ENCODE results near the gene USP7.
A peak's percentile ranks its signal among the peaks of the same experiment; 100 is the strongest.
"Not testable (repeated sequence)": the region's sequence is repeated elsewhere in the genome, so short reads cannot be mapped to it uniquely, and the experiment has no call there.

The USP7 gene

DNA sequence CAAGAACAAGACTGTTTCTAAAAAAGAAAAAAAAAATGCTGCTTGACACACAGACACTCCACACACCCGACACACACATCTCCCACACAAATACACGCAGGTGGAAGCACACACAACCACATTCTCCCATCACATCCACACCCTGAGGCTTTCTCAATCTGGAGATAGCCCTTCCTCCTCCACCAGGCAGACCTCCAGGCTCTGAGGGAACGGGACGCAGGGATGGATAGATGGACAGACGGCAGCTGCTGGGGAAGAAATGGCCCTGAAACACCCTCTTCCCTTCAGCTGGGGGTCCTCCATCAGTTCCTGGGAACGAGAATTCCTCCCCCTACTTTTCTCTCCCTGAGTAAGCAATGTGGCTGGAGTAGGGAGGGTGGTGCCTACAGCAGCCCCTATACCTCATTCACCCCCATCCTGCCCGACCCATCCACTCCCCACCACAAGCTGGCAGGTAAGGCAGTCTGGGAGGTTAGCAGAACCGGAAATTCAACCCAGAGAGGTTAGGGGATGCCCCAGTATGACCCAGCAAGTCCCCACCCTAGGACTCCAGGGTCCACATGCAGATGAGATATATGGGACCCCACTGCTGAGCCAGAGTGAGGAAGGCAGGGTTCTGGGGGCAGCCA is 85.7 kb downstream of the USP7 start:
- H3K4me3 ChIP-seq (ENCODE audit: low read depth, low read length): no peak overlapping the region
- no peak for DNase-seq (ENCODE audit: low read depth)
- TF ChIP-seq, protein P1, sequence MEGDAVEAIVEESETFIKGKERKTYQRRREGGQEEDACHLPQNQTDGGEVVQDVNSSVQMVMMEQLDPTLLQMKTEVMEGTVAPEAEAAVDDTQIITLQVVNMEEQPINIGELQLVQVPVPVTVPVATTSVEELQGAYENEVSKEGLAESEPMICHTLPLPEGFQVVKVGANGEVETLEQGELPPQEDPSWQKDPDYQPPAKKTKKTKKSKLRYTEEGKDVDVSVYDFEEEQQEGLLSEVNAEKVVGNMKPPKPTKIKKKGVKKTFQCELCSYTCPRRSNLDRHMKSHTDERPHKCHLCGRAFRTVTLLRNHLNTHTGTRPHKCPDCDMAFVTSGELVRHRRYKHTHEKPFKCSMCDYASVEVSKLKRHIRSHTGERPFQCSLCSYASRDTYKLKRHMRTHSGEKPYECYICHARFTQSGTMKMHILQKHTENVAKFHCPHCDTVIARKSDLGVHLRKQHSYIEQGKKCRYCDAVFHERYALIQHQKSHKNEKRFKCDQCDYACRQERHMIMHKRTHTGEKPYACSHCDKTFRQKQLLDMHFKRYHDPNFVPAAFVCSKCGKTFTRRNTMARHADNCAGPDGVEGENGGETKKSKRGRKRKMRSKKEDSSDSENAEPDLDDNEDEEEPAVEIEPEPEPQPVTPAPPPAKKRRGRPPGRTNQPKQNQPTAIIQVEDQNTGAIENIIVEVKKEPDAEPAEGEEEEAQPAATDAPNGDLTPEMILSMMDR (conservative IDR thresholded peaks at IDR 0.05; ENCODE audit: low read depth, low read length): no peak

DNA sequence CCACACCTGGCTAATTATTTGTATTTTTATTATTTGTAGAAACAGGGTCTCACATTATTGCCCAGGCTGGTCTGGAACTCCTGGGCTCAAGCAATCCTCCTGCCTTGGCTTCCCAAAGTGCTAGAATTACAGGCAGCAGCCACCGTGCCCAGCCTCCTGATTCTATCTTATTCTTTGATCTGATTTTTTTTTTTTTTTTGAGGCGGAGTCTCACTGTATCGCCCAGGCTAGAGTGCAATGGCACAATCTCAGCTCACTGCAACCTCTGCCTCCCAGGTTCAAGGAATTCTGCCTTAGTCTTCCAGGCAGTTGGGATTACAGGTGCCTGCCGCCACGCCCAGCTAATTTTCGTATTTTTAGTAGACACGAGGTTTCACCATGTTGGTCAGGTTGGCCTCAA is 88.4 kb downstream of the USP7 start:
- H3K4me3 ChIP-seq (ENCODE audit: low read depth, low read length); DNase-seq (ENCODE audit: low read depth): not testable (repeated sequence)

DNA sequence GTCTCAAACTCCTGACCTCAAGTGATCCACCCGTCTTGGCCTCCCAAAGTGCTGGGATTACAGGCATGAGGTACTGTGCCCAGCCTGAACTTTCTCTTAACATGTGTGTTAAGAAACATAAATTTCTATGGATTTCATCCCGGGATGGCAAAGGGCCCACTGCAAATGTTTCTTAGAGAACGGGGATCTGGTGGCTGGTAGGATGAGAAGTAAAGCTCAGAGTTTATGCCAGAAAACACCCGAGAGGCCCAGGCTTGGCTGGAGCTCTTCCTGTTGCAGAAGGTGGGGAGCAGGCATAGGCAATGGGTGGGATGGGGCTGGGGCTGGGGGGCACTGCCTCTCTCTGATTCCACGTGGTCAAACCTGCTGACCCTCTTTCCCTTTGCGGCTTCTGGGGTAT is 89.3 kb downstream of the USP7 start:
- no peak overlapping the region for H3K4me3 ChIP-seq (ENCODE audit: low read depth, low read length)
- TF ChIP-seq, protein P1 (conservative IDR thresholded peaks at IDR 0.05; ENCODE audit: low read depth, low read length): no peak
- no peak for DNase-seq (ENCODE audit: low read depth)

DNA sequence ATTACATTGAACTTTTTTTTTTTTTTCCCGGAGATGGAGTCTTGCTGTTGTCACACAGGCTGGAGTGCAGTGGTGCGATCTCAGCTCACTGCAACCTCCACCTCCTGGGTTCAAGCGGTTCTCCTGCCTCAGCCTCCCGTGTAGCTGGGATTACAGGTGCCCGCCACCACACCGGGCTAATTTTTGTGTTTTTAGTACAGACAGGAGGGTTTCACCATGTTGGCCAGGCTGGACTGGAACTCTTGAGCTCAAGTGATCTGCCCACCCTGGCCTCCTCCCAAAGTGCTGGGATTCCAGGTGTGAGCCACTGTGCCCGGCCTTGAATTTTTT is 89.9 kb downstream of the USP7 start:
- DNase-seq (ENCODE audit: low read depth); H3K4me3 ChIP-seq (ENCODE audit: low read depth, low read length): not testable (repeated sequence)

DNA sequence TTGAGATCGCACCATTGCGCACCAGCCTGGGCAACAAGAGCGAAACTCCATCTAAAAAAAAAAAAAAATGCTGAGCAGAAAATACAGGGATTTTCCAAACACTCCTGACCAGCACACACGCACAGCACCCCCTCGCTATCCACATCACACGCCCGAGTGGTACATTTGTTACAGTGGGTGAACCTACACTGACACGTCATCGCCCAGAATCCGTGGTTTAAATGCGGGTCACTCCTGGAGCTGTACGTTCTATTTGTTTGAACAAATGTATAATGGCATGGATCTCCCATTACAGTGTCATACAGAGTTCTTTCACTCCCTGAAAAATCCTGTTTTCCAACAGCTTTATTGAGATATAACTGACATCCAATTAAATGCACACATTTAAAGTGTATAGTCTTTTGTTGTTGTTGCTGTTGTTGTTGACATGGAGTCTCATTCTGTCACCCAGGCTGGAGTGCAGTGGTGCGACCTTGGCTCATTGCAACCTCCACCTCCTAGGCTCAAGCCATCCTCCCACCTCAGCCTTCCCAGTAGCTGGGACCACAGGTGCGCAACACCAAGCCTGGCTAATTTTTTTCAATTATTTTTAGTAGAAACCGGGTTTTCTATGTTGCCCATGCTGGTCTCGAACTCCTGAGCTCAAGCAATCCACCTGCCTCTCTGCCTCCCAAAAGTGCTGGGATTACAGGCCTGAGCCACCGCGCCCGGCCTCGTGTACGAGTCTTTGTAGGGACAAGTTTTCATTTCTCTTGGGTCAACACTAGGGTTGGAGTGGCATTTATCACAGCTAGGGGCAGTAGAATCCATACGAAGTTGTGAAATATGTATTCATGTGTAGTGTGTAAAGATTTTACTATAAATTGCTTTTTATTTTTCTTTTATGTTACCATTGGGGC is 90.5 kb downstream of the USP7 start:
- TF ChIP-seq, protein P1 (conservative IDR thresholded peaks at IDR 0.05; ENCODE audit: low read depth, low read length): peak; percentile 35
- H3K4me3 ChIP-seq (ENCODE audit: low read depth, low read length): no peak overlapping the region
- DNase-seq (ENCODE audit: low read depth): no peak

DNA sequence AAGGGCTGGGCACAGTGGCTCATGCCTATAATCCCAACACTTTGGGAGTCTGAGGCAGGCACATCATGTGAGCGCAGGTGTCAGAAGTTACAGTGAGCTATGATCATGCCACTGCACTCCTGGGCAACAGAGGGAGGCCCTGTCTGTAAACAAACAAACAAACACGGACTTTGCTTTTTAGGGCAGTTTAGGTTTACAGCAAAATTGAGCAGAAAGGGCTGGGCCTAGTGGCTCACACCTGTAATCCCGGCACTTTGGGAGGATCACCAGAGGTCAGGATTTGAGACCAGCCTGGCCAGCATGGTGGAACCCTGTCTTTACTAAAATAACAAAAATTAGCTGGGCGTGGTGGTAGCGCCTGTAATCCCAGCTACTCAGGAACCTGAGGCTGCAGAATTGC is 91.6 kb downstream of the USP7 start:
- TF ChIP-seq, protein P1 (conservative IDR thresholded peaks at IDR 0.05; ENCODE audit: low read depth, low read length): no peak
- no peak overlapping the region for H3K4me3 ChIP-seq (ENCODE audit: low read depth, low read length)

DNA sequence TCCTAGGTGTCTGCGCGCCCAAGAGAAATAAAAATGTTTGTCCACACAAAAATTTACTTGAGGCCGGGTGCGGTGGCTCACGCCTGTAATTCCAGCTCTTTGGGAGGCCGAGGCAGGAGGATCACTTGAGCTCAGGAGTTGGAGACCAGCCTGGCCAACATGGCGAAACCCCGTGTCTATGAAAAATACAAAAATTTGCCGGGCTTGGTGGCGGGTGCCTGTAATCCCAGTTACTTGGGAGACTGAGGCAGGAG is 93.8 kb downstream of the USP7 start:
- H3K4me3 ChIP-seq (ENCODE audit: low read depth, low read length); DNase-seq (ENCODE audit: low read depth): not testable (repeated sequence)

More for the DNA sequence above, 91.6 kb downstream of the USP7 start:
- DNase-seq (ENCODE audit: low read depth): no peak

DNA sequence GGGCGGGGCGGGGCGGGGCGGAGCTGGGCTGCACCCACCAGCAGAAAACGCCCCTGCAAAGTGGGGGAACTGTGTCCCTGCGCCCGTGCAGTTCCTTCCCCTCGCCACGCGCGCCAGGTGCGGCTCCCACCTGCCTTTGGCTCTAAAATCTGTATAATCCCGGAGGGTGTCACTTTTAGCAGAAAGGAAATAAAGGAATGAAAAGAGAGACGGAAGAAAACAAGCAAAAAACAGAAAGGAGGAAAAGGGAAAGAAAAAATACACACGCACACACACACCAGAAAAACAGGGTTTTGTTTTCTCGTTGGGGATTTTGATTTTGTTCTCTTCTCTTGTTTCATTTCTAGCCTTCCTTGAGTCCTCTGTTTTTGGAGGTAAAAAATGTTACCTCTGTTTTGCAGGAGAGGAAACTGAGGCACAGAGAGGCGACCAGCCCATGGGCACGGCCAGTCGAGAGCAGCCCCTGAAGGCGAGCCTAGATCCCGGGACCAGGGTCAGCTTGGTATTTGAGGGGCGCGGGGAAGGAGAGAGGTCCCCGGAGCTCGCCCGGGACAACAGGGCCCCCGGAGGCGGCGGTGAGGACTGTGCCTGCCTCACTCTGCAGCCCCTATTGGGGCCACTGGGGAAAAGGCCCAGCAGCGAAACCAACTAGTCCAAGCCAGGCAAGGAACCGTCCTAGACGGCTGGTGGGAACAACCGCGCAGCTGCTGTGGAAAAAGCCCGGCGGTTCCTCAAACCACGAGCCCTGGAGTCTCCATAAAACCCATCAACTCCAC is 94.3 kb downstream of the USP7 start:
- TF ChIP-seq, protein P1 (conservative IDR thresholded peaks at IDR 0.05; ENCODE audit: low read depth, low read length): no peak
- H3K4me3 ChIP-seq (ENCODE audit: low read depth, low read length): peak overlapping the region; percentile 60
- DNase-seq (ENCODE audit: low read depth): no peak

Measured in choroid plexus epithelial cell (primary cell).